HG02678 (cell line): ENCODE measurements around the gene DNM1.
"Not testable (repeated sequence)": the region's sequence is repeated elsewhere in the genome, so short reads cannot be mapped to it uniquely, and the experiment has no call there.

Experiments
- ATAC-seq: cut with Tn5 transposase; IDR thresholded peaks from one replicate; pipeline ENCODE4 v1.9.1; 2021; ENCODE audit warnings: mild to moderate bottlenecking, moderate library complexity; ENCODE audit not compliant: unreplicated experiment

Gene DNM1

GRCh38 chr9:128222880-128223670 is 19.9 kb downstream of the DNM1 start:
- no peak for ATAC-seq

DNA sequence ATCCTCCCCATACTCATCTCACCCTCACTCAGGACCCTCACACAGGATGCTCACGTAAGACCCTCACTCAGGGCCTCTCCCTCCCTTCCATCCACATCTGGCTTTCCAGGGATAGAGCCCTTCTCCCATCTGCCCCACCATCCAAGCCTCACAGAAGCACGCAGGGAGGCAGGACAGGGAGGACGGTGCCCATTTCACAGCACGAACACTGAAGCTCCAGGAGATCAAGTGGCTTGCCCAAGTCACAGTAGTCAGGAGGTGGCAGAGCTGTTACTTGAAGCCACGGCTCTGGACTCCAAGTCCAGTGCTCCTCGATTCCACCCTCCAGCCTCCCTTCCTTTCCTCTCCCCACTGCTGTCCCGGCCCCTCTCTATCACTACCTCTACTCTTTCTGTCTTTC is 21.7 kb downstream of the DNM1 start:
- no peak for ATAC-seq

- no peak for ATAC-seq
These were observed 22.7 kb downstream of the DNM1 start for GRCh38 chr9:128225770-128226411.

- no peak for ATAC-seq
These were observed 23.2 kb downstream of the DNM1 start for GRCh38 chr9:128226412-128226801.

DNA sequence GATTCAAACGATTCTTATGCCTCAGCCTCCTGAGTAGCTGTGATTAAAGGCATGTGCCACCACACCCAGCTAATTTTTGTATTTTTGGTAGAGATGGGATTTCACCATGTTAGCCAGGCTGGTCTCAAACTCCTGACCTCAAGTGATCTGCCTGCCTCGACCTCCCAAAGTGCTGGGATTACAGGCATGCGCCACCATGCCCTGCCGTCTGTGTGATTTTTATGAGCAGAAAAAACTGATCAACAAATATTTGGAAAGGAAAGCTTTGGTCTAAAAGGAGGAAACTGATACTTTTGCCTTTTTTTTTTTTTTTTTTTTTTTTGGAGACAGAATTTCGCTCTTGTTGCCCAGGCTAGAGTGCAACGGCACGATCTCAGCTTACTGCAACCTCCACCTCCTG is 27.7 kb downstream of the DNM1 start:
- not testable (repeated sequence) for ATAC-seq

DNA sequence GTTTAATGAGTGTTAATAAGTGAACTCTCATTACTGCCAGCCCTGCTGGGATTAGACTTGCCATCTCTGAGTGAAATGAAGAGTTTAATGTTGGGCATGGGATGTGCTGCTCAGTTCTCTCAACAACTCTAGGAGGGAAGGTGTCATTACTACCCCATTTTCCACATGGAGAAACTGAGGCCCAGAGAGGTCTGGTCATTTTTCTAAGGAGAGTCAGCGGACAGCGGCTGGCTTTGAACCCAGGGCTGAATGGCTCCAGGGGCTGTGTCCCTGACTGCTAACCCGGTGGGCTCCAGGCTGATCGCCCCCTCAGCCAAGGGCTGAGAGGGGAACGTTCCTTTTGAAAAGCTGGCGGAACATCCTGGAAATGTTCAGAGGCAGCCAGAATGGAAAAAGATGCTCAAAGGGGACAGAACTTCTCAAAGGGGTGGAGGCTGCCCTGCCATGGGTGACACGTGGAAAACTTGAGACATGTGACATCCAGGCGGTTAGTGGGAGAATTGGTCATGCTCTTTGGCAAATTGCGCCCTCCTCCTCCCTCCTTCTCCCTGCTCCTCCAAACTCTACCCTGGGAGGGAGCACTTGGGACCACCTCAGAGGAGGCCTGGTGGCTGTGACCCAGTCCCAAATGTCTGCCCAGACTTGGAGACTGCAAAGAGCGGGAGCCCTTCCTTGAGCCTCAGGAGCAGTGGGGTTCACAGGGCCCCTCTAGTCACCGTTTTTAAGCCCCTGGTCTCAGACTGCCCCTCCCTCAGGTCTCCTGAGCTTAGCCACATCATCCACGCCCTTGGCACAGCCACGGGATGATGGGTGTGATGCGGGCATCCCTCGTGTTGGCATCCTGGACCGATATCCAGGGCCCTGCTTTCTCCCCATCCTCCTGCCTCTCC is 28.7 kb downstream of the DNM1 start:
- ATAC-seq = no peak

DNA sequence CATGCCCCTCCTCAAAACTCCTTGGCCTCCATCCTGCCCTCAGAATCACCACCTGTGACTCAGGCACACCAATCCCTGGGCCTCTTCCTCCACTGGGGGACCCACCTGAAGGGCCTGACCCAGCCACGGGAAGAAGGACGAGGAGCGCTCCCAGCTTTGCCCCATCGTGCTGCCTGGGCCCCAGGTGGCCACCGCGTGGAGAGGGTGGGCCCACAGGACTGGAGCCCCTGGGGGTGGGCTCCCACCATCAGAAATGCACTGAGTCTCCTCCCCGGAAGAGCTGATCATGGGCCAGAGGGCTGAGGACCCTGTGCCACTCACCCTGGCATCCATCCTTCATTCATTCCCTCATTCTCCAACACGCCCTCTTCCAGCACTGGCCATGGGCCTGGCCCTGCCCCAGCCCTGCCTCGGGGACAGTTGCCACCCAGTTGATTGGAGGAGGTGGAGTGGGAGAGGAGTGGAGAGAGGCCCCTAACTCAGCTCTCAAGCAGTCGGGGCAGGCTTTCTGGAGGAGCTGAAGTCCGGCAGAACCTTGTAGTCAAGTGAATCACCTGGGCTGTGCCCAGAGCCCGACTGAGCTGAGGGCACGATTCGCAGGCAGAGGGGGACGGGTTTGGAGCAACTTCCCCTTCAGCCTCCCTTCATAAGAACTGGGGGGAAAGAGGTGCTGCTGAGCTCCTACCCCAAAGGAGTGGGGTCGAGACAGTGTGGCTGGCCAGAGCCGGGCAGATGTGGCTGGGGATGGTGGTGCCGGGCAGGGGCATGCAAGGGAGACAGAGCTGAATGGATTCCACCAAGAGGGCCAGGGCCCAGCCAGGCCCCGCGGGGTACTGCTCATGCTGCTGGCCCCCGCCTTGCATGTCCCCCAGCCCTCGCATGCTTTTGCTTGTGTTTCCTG is 29.6 kb downstream of the DNM1 start:
- ATAC-seq = no peak

GRCh38 chr9:128233817-128234406 is 30.7 kb downstream of the DNM1 start:
- ATAC-seq = no peak

DNA sequence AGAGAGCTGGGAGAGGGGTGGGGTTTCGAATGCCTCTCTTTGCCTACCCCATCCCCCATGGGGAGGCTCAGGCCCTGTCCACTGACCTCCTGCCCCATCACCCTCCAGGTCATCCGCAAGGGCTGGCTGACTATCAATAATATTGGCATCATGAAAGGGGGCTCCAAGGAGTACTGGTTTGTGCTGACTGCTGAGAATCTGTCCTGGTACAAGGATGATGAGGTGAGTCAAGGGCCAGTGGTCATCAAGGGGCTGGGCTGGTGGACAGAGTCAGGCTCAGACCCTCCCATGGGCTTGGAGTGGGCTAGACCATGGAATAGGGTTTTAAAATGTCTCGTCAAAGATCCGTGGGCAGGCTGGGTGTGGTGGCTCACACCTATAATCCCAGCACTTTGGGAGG is 38.9 kb downstream of the DNM1 start:
- no peak for ATAC-seq

DNA sequence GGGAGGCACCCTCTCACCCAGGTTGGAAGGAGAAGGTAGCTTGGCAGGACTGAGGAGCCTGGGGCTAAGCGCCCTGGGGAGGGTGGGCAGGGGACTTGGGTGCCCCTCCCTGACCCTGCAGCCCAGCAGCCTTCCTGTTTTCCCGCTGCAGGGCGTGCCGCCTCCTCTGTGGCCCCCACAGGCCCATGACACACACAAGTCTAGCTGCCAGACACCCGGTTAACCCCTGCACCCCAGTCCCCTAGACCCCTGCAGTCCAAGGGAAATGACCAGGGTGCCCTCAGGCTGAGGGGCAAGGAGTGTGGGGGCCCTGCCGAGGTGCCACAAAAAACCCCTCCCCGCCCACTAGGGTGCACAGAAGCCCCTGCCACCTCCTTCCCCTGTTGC is 39.6 kb downstream of the DNM1 start:
- ATAC-seq = no peak

GRCh38 chr9:128243215-128244018 is 40.2 kb downstream of the DNM1 start:
- no peak for ATAC-seq

GRCh38 chr9:128244091-128244836 is 41.1 kb downstream of the DNM1 start:
- ATAC-seq = no peak

GRCh38 chr9:128244837-128245231 is 41.7 kb downstream of the DNM1 start:
- ATAC-seq = no peak

DNA sequence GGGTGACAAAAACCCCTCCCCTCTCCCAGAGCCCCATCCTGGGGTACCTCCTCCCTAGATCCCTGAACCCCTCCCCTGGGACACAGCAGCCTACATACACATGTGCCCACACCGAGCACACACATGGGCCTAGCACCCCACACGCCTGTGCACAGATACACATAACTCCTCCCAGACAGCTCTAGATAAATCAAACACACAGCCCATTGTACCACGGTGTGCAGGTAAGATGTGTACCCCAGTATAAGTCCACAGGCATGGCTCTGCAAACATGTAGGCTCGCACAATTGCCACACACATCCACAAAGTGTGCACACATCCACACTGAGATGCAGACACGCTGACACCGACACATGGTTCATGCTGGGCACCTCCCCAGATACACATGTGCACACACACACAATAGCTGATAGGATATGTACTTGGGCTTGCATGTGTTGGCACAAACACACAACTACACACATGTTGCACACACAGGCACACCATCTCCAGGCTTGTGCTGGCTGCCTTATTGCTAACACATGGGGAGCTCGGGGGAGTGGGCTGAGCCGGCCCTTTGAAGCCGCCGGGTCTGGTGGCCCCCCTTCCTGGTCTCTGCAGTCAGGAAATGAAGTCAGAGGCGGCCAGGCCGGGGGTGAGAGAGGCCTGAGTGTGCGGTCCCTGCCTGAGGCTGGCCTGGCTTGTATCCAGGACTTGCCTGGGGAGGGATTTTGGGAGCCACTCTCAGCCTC is 42.4 kb downstream of the DNM1 start:
- ATAC-seq = no peak

GRCh38 chr9:128246471-128246870 is 43.3 kb downstream of the DNM1 start:
- no peak for ATAC-seq

DNA sequence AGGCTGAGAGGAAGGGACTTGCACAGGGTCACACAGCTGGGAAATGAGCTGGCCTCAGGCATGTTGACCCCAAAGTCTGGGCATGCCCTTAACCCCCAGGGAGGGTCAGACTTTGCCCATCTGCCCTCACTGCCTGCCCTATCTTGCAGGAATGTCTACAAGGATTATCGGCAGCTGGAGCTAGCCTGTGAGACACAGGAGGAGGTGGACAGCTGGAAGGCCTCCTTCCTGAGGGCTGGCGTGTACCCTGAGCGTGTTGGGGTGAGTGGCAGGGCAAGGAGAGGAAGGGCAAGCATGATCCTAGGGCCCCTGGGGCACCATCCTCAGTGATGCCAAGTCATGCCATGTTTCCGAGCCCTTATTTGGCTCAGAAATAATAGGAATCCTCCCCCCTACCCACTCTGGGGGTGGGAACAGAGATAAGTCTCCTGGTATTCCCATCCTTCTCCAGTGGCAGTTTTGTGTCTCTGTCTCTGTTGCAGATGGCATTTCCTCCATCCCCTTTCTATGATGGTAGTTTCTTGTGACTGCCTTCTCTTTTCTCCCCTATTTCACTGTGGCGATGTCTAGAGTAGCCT is 44.1 kb downstream of the DNM1 start:
- no peak for ATAC-seq

- ATAC-seq = no peak
These were observed 46.4 kb downstream of the DNM1 start for GRCh38 chr9:128249558-128249907.
